Measurements from ENCODE around the gene CDH8.
A peak's percentile ranks its signal among the peaks of the same experiment; 100 is the strongest.

GRCh38 chr16:62077998-62078397, 41.8 kb upstream of the CDH8 start:
- peak; percentile 56 for TF ChIP-seq CTCF (conservative IDR thresholded peaks at IDR 0.05; ENCODE audit: low read length)
- TF ChIP-seq EZH2phosphoT487 (IDR thresholded peaks at IDR 0.05; ENCODE audit: borderline replicate concordance, low read depth, low read length), result no peak
